ENCODE results near the gene GOLGA8N.
"Not testable (repeated sequence)": the region's sequence is repeated elsewhere in the genome, so short reads cannot be mapped to it uniquely, and the experiment has no call there.

Gene GOLGA8N

DNA sequence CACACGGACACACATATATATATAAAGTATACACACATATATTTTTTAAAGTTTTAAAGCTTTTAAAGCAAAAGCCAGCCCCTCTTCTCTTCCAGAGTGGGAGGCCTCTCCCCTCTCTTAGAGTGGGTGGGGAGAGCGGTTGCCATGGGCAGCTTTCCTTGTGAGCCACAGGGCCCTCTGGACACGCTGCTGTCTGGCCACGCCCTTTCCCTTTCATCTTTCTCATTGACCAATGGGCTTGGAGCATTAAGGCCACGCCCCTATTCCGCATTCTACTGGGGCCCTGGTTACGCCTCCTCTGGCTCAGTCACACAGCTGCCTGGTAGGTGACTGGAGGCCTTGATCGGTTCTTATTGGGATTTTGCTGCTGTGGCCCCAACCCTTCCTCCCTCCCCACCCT lies at the start of gene GOLGA8N:
GOLGA8N (plus strand) TSS at position 306 of the 400 bp plus-strand sequence.
- not testable (repeated sequence) for DNase-seq (ENCODE audit: low read depth)

DNA sequence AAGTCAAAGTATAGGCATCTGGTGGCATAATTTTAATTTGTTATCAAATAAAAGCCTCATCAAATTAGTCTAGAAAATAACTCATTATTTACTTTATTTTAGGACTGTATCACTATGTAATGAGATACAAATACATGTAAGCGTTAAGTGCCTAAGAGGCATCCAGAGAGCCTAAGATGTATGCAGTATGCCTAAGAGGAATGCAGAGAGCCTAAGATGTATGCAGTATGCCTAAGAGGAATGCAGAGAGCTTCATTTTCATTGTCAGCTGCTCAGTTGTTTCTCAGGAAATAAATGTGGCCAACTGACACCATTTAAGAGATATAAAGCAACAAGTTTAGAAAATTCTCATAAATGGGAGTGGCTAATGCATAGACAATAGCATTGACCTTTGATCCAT lies 49.8 kb upstream of the GOLGA8N start:
- not testable (repeated sequence) for DNase-seq (ENCODE audit: low read depth)

DNA sequence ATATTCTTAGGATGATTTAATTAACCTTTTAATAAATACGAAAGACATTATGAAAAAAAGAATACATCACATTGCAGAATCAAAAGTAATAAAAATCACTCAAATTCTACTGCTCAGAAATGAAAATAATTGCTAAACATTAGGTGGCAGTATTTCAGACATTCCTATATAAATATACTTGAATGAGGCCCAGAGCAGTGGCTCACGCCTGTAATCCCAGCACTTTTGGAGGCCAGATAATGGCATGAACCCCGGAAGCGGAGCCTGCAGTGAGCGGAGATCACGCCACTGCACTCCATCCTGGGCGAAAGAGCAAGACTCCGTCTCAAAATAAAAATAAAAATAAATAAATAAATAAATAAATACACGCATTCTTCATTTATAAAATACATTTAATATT lies 48.1 kb upstream of the GOLGA8N start:
- DNase-seq (ENCODE audit: low read depth): not testable (repeated sequence)

DNA sequence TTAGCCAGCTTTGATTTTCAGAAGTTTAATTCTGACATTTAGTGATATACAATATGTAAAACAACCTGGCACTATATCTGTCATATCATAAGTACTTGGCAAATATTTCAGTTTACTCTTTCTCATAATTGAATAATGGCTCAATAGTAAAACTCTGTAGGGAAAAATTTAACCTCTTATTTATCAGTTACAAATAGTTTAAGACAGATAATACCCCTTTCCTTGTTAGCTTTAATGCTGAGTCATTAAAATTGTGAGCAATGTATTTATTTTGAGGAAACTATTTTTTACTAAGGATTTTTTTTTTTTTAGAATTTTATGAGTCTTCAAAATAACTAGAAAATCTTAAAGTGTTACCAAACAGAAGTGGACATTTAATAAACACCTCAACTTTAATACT lies 38.7 kb upstream of the GOLGA8N start:
- not testable (repeated sequence) for DNase-seq (ENCODE audit: low read depth)

GRCh38 chr15:32562198-32562597 lies 31.1 kb upstream of the GOLGA8N start:
- DNase-seq (ENCODE audit: low read depth): not testable (repeated sequence)

- not testable (repeated sequence) for DNase-seq (ENCODE audit: low read depth)
Measured at GRCh38 chr15:32568988-32569387, 24.3 kb upstream of the GOLGA8N start.

DNA sequence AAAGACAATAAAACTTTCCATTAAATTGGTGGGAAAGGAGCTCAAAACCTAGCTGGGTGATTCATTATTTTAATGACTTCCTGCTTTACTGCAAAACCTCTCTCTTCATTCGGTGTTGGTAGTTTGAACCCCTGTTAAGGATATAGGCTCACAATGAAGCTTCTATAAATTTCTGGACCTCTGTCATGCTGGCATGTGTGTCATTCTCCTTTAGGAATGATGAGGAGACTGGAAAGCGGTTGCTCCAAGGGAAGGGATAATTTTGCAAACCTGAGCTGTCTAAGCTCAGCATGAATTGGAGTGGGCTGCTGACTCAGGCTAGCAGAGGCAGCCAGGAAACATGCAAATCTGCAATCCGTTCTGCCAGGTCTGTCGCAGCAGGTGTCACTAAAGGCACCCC lies 14.8 kb upstream of the GOLGA8N start:
- DNase-seq (ENCODE audit: low read depth): not testable (repeated sequence)

- not testable (repeated sequence) for DNase-seq (ENCODE audit: low read depth)
Measured at GRCh38 chr15:32585844-32586243, 7.4 kb upstream of the GOLGA8N start.

- not testable (repeated sequence) for DNase-seq (ENCODE audit: low read depth)
Measured at GRCh38 chr15:32609518-32609917, 16.3 kb downstream of the GOLGA8N start.

- peak; percentile 62 for DNase-seq (ENCODE audit: low read depth)
Measured at GRCh38 chr15:32610719-32611118, 17.5 kb downstream of the GOLGA8N start.

DNA sequence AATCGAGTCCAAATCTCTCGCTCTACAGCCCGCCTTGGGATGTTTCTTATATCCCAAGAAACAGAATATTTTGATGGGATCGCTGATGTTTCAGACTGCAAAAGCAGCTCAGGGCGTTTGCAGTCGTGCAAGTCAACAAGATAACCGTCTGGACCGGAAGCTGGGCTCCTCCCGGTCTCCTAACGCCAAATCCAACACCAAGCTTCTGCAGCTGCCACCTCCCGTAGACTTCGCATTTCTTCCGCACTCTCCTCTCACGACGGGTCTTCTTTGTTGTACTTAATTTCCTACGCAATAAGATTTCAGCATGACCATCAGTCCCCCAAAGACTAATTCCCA lies 21.4 kb downstream of the GOLGA8N start:
- not testable (repeated sequence) for DNase-seq (ENCODE audit: low read depth)

DNA sequence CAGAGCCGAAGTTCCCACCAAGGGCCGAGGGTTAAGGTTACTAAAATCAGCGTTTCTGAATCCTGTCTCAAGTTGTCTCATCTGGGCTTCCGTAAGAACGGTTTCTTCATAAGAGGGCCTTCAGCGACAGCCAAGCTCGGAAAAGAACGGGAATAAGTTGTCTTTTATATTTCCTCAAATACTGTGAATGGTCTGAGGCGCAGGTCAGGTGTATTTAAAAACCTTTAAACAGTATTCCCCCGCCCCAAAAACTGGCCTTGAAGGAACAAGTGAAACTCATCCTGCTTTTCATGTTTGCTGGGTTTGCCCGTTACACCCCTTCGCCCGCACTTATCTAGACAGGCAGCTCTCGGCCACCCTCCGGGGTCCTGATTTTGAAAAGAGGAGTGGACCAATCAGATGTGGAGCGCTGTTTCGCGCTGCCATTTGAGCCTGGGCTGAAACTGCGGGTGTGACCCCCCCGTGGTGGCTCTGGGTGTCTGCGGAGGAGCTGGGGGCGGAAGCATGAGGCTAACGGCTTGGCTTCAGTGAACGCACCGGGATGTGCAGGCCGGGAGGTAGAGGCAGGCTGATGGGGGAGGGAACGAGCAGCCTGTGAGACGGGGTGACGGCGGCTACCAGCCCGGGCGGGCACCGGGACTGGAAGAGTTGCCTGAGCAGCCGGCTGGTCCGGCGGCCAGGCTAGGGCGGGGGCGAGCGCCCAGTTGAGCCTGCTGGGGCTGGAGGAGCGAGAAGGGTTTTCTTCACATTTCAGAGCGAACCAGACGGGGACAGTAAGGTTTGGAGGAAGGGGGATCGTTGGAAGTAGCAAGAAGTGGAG lies 22.0 kb downstream of the GOLGA8N start, which contains the start of gene ARHGAP11A:
ARHGAP11A (plus strand) TSS at position 454 of the 820 bp plus-strand sequence. CDS start 708 bp downstream, outside the sequence.
- peak; percentile 85 for DNase-seq (ENCODE audit: low read depth)

GRCh38 chr15:32615871-32616426 lies 22.7 kb downstream of the GOLGA8N start:
- peak; percentile 45 for DNase-seq (ENCODE audit: low read depth)

GRCh38 chr15:32636410-32636809 lies 43.2 kb downstream of the GOLGA8N start:
- DNase-seq (ENCODE audit: low read depth): no peak

DNA sequence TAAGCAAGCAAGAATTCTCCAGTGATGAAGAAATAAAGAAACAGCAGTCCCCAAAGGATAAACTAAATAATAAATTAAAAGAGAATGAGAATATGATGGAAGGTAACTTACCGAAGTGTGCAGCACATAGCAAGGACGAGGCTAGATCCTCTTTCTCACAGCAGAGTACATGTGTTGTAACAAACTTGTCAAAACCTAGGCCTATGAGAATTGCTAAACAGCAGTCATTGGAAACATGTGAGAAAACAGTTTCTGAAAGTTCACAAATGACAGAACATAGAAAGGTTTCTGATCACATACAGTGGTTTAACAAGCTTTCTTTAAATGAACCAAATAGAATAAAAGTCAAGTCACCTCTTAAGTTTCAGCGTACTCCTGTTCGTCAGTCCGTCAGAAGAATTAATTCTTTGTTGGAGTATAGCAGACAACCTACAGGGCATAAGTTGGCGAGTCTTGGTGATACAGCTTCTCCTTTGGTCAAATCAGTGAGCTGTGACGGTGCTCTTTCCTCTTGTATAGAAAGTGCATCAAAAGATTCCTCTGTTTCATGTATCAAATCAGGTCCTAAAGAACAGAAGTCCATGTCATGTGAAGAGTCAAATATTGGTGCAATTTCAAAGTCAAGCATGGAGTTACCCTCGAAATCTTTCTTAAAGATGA lies 43.8 kb downstream of the GOLGA8N start:
- no peak for DNase-seq (ENCODE audit: low read depth)

DNA sequence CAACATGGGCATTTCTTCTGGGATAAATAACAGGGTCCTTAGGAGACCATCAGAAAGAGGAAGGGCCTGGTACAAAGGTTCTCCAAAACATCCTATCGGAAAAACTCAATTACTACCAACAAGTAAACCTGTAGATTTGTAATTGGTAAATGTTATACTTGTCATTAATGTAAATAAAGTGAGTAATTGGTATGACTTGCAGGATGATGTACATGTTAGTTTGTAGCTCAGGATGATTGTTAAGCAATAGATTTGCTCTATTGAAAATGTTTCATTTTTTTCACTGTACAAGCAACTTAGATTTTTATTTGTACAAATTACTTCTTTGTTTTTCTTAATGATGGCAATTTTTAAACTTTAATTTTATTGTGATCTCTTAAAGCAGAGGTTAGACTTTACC lies 44.4 kb downstream of the GOLGA8N start:
- peak; percentile 39 for DNase-seq (ENCODE audit: low read depth)

DNA sequence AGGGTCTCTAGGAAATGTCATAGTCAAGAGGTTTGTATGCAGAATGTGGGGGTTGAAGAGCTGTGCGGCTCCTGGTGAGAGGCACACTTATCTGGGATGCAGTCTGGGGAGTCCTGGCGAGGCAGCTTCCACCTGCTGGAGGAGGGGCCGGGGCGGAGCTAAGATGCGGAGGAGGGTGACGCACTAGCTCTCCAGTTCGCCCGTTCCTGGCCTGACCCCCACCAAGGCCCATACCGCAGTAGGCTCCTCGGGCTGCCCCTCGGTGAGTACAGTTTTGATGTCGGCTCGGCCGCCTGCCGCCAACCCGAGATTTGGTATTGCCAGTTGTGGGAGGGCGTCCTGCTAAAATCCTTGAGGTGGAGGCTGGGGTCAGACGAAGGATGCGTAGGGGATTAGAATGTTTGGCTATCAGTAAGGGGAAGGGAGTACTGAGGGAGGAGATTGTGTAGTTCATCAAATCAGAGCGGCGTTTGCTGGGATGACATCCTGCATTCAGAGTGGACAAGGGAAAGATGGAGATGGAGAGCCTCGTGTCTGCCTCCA lies 48.3 kb downstream of the GOLGA8N start, which contains the start of gene SCG5:
SCG5 (plus strand) TSS at position 194 of the 543 bp plus-strand sequence. CDS start 1,883 bp downstream, outside the sequence.
- no peak for DNase-seq (ENCODE audit: low read depth)

GRCh38 chr15:32642667-32643435 lies 49.6 kb downstream of the GOLGA8N start:
- no peak for DNase-seq (ENCODE audit: low read depth)

GRCh38 chr15:32643907-32644445 lies 50.7 kb downstream of the GOLGA8N start:
- peak; percentile 60 for DNase-seq (ENCODE audit: low read depth)

GRCh38 chr15:32646291-32646690 lies 53.0 kb downstream of the GOLGA8N start:
- DNase-seq (ENCODE audit: low read depth): no peak

GRCh38 chr15:32649342-32649741 lies 56.1 kb downstream of the GOLGA8N start:
- DNase-seq (ENCODE audit: low read depth): peak; percentile 58
